GM12892 (cell line): ENCODE results near the gene DDC.

Source experiments
- POLR2A ChIP-seq: IDR thresholded peaks from 2 replicates; pipeline ENCODE4 v1.6.1; 2011; ENCODE audit warnings: low read depth, low read length, control low read depth
- POLR2AphosphoS5 ChIP-seq: IDR thresholded peaks from 2 replicates; pipeline ENCODE4 v1.6.1; 2011; ENCODE audit warnings: low read depth, low read length, control low read depth

GRCh38 chr7:50415844-50416364, 149.3 kb downstream of the DDC start:
- no peak for TF ChIP-seq POLR2A
- TF ChIP-seq POLR2AphosphoS5, result no peak
